Activated CD8-positive, alpha-beta T cell treated with anti-CD3 and anti-CD28 coated beads for 36 hours (primary cell): ENCODE results near the gene BRINP2. TPM values are rescaled to one million over a fixed set of nuclear protein-coding genes. Genes with fewer than 3 reads are reported as not detected.

Experiments used
- ATAC-seq: fragments of 200-7000 bp; cut with Tn5 transposase; one replicate; pipeline ENCODE4 v1.10.0; 2021; ENCODE audit warnings: mild to moderate bottlenecking, moderate library complexity
- CTCF ChIA-PET: fragments of 350-600 bp; sonication (Branson Sonifier 250); formaldehyde crosslinking; loops from one replicate; lab custom pipeline; 2021; ENCODE audit warnings: antibody characterized with exemption; lab: Charles Lee
- POLR2A ChIA-PET: fragments of 350-600 bp; sonication (Branson Sonifier 250); formaldehyde crosslinking; loops from one replicate; lab custom pipeline; 2021; ENCODE audit warnings: antibody characterized with exemption; lab: Charles Lee
- DNase-seq: peaks from one replicate; pipeline ENCODE4 v3.0.0-alpha.2; 2020
- H3K27ac Mint-ChIP-seq: one replicate; pipeline ENCODE4 v1.8.0; 2021; ENCODE audit warnings: mild to moderate bottlenecking, mixed read lengths
- H3K27me3 Mint-ChIP-seq: one replicate; pipeline ENCODE4 v1.8.0; 2021; ENCODE audit warnings: mixed read lengths
- H3K36me3 Mint-ChIP-seq: one replicate; pipeline ENCODE4 v1.8.0; 2021; ENCODE audit warnings: low read depth, mixed read lengths
- H3K4me1 Mint-ChIP-seq: one replicate; pipeline ENCODE4 v1.8.0; 2021; ENCODE audit warnings: low read depth, mixed read lengths
- H3K4me3 Mint-ChIP-seq: one replicate; pipeline ENCODE4 v1.8.0; 2021; ENCODE audit warnings: mild to moderate bottlenecking, moderate library complexity, mixed read lengths
- H3K9me3 Mint-ChIP-seq: one replicate; pipeline ENCODE4 v1.8.0; 2021; ENCODE audit warnings: mixed read lengths
- CTCF ChIP-seq: fragments of 200-600 bp; IDR thresholded peaks from one replicate; pipeline ENCODE4 v1.8.0; 2022; ENCODE audit warnings: antibody characterized with exemption, mild to moderate bottlenecking
- intact Hi-C: fragments of 100-400 bp; cut with micrococcal nuclease; formaldehyde crosslinking; loops from one replicate; pipeline ENCODE4 v1.10.0; 2022
- total RNA-seq, 2 experiments: library from RNA; stranded (reverse); gene quantifications; one replicate each; pipeline ENCODE4 v1.2.3, GENCODE V29; 2021

The BRINP2 gene
- total RNA-seq, 2 experiments from 2014 or later = not detected

DNA sequence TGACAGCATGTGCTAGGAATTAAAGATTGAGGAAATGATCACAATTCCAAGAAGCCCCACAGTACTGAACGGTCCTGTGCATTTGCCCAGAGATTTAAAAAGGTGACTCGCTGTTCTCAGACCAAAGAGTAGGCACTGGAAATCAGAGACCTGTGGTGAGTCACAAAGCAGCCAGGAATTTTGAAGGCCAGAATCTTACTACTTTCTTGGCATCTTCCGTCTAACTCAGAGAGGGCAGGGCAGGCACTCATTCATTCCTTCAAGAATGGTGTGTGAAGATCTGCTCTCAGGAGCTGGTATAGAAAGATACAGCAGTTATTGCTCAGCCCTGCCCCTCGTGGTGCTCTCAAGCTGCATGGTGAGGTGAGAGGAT is 57.9 kb downstream of the BRINP2 start:
- no peaks in the 10 kb centered on the region for H3K36me3 Mint-ChIP-seq
- no peaks in the 10 kb centered on the region for H3K27me3 Mint-ChIP-seq
- no peaks in the 10 kb centered on the region for H3K4me1 Mint-ChIP-seq
- DNase-seq = no peak
- CTCF ChIA-PET = no interaction called here
- no peaks in the 10 kb centered on the region for H3K9me3 Mint-ChIP-seq
- no peak for ATAC-seq
- intact Hi-C loops = no loop called here
- POLR2A ChIA-PET = no interaction called here
- no peak overlapping the region for H3K27ac Mint-ChIP-seq
- no peak overlapping the region for H3K4me3 Mint-ChIP-seq
- no peak for TF ChIP-seq CTCF

- Mint-ChIP-seq H3K4me3 (no peak overlapping the region), H3K4me1 (no peaks in the 10 kb centered on the region), H3K27me3 (no peaks in the 10 kb centered on the region), H3K36me3 (no peaks in the 10 kb centered on the region), H3K9me3 (no peaks in the 10 kb centered on the region), H3K27ac (no peak overlapping the region)
- POLR2A ChIA-PET = no interaction called here
- no peak for ATAC-seq
- CTCF ChIA-PET = interaction anchor here (0.6 kb wide), 1 partner anchor 1802 kb away, joined by 3 read pairs; no protein-coding TSS in a partner anchor
- TF ChIP-seq CTCF = no peak
- intact Hi-C loops = no loop called here
- DNase-seq = no peak
Observed at GRCh38 chr1:177229781-177230180, 59.0 kb downstream of the BRINP2 start.

- intact Hi-C loops = no loop called here
- ATAC-seq (no peak), DNase-seq (no peak)
- Mint-ChIP-seq H3K4me1 (no peaks in the 10 kb centered on the region), H3K36me3 (no peaks in the 10 kb centered on the region), H3K27ac (no peak overlapping the region), H3K9me3 (no peaks in the 10 kb centered on the region), H3K27me3 (no peaks in the 10 kb centered on the region), H3K4me3 (no peak overlapping the region)
- CTCF ChIA-PET = no interaction called here
- TF ChIP-seq CTCF = no peak
- POLR2A ChIA-PET = no interaction called here
Observed at GRCh38 chr1:177230228-177231016, 59.7 kb downstream of the BRINP2 start.

DNA sequence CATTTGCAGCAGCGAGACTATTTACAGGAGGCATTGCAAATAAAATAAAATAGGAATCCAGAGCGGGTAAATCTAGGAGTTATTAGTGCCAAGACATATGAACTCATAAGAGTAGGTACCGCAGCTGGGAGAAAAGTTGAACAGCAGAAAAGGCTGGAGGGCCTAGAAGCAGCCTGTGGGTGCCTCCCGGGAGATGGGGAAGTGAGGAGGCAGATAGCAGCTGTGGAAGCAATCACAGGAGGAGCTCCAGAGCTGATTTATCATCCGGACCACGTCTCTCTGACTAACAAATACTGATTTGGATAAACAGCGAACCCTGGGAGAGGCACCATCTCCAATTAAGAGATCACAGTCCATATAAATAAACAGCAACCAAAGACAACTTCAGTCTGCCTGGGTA is 64.6 kb downstream of the BRINP2 start:
- no peak for TF ChIP-seq CTCF
- POLR2A ChIA-PET = no interaction called here
- intact Hi-C loops = no loop called here

DNA sequence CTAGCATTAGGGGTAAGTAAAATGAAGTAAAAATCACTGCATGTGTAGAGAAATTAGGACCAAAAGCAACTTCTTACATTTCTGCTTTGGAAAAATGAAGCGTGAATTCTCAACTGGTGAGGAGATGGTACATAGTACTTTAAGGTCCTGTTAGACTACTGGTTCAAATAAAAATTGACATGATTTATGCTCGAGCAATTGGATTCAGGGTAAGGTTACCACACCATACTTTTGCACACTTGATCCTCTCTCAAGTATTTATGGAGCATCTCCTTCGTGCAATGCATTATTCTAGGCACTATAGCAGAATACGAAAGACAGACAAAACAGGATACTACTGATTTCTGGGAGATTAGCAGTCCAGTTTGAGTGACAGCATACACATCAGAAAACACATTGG is 66.2 kb downstream of the BRINP2 start:
- Mint-ChIP-seq H3K36me3 (no peaks in the 10 kb centered on the region), H3K27me3 (no peaks in the 10 kb centered on the region), H3K9me3 (no peaks in the 10 kb centered on the region), H3K27ac (no peak overlapping the region), H3K4me1 (no peaks in the 10 kb centered on the region), H3K4me3 (no peak overlapping the region)
- ATAC-seq (no peak), DNase-seq (no peak)
- intact Hi-C loops = no loop called here
- CTCF ChIA-PET = no interaction called here
- TF ChIP-seq CTCF = no peak
- POLR2A ChIA-PET = no interaction called here

More for the DNA sequence above, 64.6 kb downstream of the BRINP2 start:
- no peak for ATAC-seq
- Mint-ChIP-seq H3K4me3 (no peak overlapping the region), H3K4me1 (no peaks in the 10 kb centered on the region), H3K36me3 (no peaks in the 10 kb centered on the region), H3K9me3 (no peaks in the 10 kb centered on the region), H3K27me3 (no peaks in the 10 kb centered on the region), H3K27ac (no peak overlapping the region)
- CTCF ChIA-PET = no interaction called here
- DNase-seq = no peak
